GM23338 (cell line): ENCODE data around the gene PPP1R37. TPM values are rescaled to one million over a fixed set of nuclear protein-coding genes. Genes with fewer than 3 reads are reported as not detected.

Experiments
- ATAC-seq: fragments of 200-7000 bp; cut with Tn5 transposase; 3 replicates; pipeline ENCODE4 v1.9.1; 2020
- DNase-seq: peaks from one replicate; pipeline ENCODE4 v3.0.0-alpha.2; 2015; ENCODE audit warnings: low spot score
- H2AFZ ChIP-seq: fragments of 200-600 bp; sonication (generic); 2 replicates; pipeline ENCODE4 v1.8.0; 2016; ENCODE audit warnings: antibody characterized with exemption, mild to moderate bottlenecking, moderate library complexity
- H3F3A ChIP-seq: fragments of 200-600 bp; sonication (generic); replicated peaks from 2 replicates; pipeline ENCODE4 v1.8.0; 2017; ENCODE audit warnings: antibody characterized with exemption, mixed run types, low read depth
- H3K27ac ChIP-seq: fragments of 200-600 bp; sonication (generic); 2 replicates; pipeline ENCODE4 v1.6.1; 2016; ENCODE audit warnings: low read depth
- H3K27me3 ChIP-seq: fragments of 200-600 bp; sonication (generic); 2 replicates; pipeline ENCODE4 v1.8.0; 2016; ENCODE audit warnings: mild to moderate bottlenecking, mixed run types, moderate library complexity; ENCODE audit not compliant: insufficient read depth
- H3K36me3 ChIP-seq: fragments of 200-600 bp; sonication (generic); 2 replicates; pipeline ENCODE4 v1.8.0; 2016; ENCODE audit warnings: mild to moderate bottlenecking; ENCODE audit not compliant: insufficient read depth
- H3K4me1 ChIP-seq: fragments of 200-600 bp; sonication (generic); 2 replicates; pipeline ENCODE4 v1.8.0; 2016; ENCODE audit warnings: mild to moderate bottlenecking, moderate library complexity; ENCODE audit not compliant: insufficient read depth
- H3K4me2 ChIP-seq: fragments of 200-600 bp; sonication (generic); 2 replicates; pipeline ENCODE4 v1.7.1; 2017; ENCODE audit warnings: mixed run types
- H3K4me3 ChIP-seq: fragments of 200-600 bp; sonication (generic); 2 replicates; pipeline ENCODE4 v1.6.1; 2016; ENCODE audit warnings: mixed run types
- H3K79me2 ChIP-seq: fragments of 200-600 bp; sonication (generic); replicated peaks from 2 replicates; pipeline ENCODE4 v1.8.0; 2017; ENCODE audit warnings: mild to moderate bottlenecking; ENCODE audit not compliant: insufficient read depth
- H3K9me2 ChIP-seq: fragments of 200-600 bp; sonication (generic); 2 replicates; pipeline ENCODE4 v1.8.0; 2017; ENCODE audit not compliant: insufficient read depth
- H4K20me1 ChIP-seq: fragments of 200-600 bp; sonication (generic); replicated peaks from 2 replicates; pipeline ENCODE4 v1.8.0; 2017; ENCODE audit warnings: mild to moderate bottlenecking; ENCODE audit not compliant: insufficient read depth
- H3K27ac Mint-ChIP-seq: 2 replicates; pipeline ENCODE4 v1.8.0; 2020; ENCODE audit warnings: inconsistent platforms, mild to moderate bottlenecking, moderate library complexity, mixed read lengths
- H3K27me3 Mint-ChIP-seq: 3 replicates; pipeline ENCODE4 v1.8.0; 2022; ENCODE audit warnings: low read depth, mild to moderate bottlenecking, moderate library complexity, mixed read lengths, inconsistent platforms; ENCODE audit not compliant: insufficient read depth, poor library complexity
- H3K36me3 Mint-ChIP-seq: 3 replicates; pipeline ENCODE4 v1.8.0; 2021; ENCODE audit warnings: low read depth, mild to moderate bottlenecking, inconsistent platforms, moderate library complexity, mixed read lengths
- H3K4me1 Mint-ChIP-seq: 3 replicates; pipeline ENCODE4 v1.8.0; 2020; ENCODE audit warnings: mild to moderate bottlenecking, inconsistent platforms, mixed read lengths
- H3K4me3 Mint-ChIP-seq: 3 replicates; pipeline ENCODE4 v1.8.0; 2021; ENCODE audit warnings: moderate library complexity, mild to moderate bottlenecking, inconsistent platforms, mixed read lengths
- H3K9me3 Mint-ChIP-seq: 3 replicates; pipeline ENCODE4 v1.8.0; 2020; ENCODE audit warnings: moderate library complexity, mild to moderate bottlenecking, inconsistent platforms, mixed read lengths
- CREB1 ChIP-seq: fragments of 250-450 bp; sonication (Bioruptor Pico); IDR thresholded peaks from 2 replicates; pipeline ENCODE4 v1.5.0; 2020; ENCODE audit warnings: low read depth, mild to moderate bottlenecking, moderate library complexity
- CTCF ChIP-seq, 2 experiments: fragments of 200-600 bp in 1 of 2; sonication (generic) in 1 of 2; conservative IDR thresholded peaks; 2 replicates each; pipeline versions ENCODE4 v1.5.1 to v1.6.1; 2016 to 2017; ENCODE audit warnings: antibody characterized with exemption in 2 of 2, low read depth in 2 of 2, mild to moderate bottlenecking in 2 of 2, moderate library complexity in 1 of 2
- EZH2 ChIP-seq: fragments of 200-600 bp; sonication (generic); IDR thresholded peaks from one replicate; pipeline ENCODE4 v1.8.0; 2017; ENCODE audit warnings: antibody characterized with exemption, mild to moderate bottlenecking, low read depth; ENCODE audit not compliant: unreplicated experiment
- EZH2phosphoT487 ChIP-seq: fragments of 200-600 bp; sonication (generic); IDR thresholded peaks from one replicate; pipeline ENCODE4 v1.8.1; 2018; ENCODE audit warnings: antibody characterized with exemption; ENCODE audit not compliant: unreplicated experiment
- JUNB ChIP-seq: IDR thresholded peaks from one replicate; pipeline ENCODE4 v1.6.1; 2016; ENCODE audit warnings: antibody characterized with exemption; ENCODE audit not compliant: unreplicated experiment
- NANOG ChIP-seq: IDR thresholded peaks from 2 replicates; pipeline ENCODE4 v1.6.1; 2016; ENCODE audit warnings: antibody characterized with exemption, borderline replicate concordance
- POLR2AphosphoS5 ChIP-seq: IDR thresholded peaks from 2 replicates; pipeline ENCODE4 v1.6.1; 2016; ENCODE audit warnings: antibody characterized with exemption, low read depth
- STAT1 ChIP-seq: IDR thresholded peaks from one replicate; pipeline ENCODE4 v1.6.1; 2016; ENCODE audit warnings: antibody characterized with exemption; ENCODE audit not compliant: unreplicated experiment
- ZNF114 ChIP-seq: fragments of 250-450 bp; sonication (Bioruptor Pico); IDR thresholded peaks from 2 replicates; pipeline ENCODE4 v1.5.0; 2020; ENCODE audit warnings: mild to moderate bottlenecking, moderate library complexity
- ZNF331 ChIP-seq: fragments of 250-450 bp; sonication (Bioruptor Pico); IDR thresholded peaks from 2 replicates; pipeline ENCODE4 v1.5.0; 2020; ENCODE audit warnings: low read depth, mild to moderate bottlenecking, moderate library complexity
- ZNF462 ChIP-seq: fragments of 250-450 bp; sonication (Bioruptor Pico); IDR thresholded peaks from 2 replicates; pipeline ENCODE4 v1.5.0; 2020; ENCODE audit warnings: mild to moderate bottlenecking, moderate library complexity
- polyA plus RNA-seq: library from polyadenylated mRNA; unstranded; fragments of >200 nt; fragmentation: Nextera tagmentation; extraction: Ambion mirVana; gene quantifications from 2 replicates; pipeline ENCODE4 v1.2.1, GENCODE V29; 2016
- total RNA-seq: library from RNA; depleted of rRNA; stranded (reverse); fragments of >200 nt; shearing (Covaris generic); gene quantifications from 2 replicates; pipeline ENCODE4 v1.2.3, GENCODE V29; 2014

Gene PPP1R37
- total and polyA plus RNA-seq, 2 experiments from 2014 or later: 6.9 to 47.2 TPM

GRCh38 chr19:45123440-45123850 lies 30.5 kb downstream of the PPP1R37 start:
- no peak overlapping the region for H3K4me3 ChIP-seq
- no peak overlapping the region for H3K27ac ChIP-seq
- ATAC-seq: no peak
- H3F3A ChIP-seq: 0 out of 2 replicates have a peak, but pooled peaks cover 2% of the 10 kb centered on the region
- H3K9me2 ChIP-seq: no peaks in the 10 kb centered on the region
- peaks cover 40% of the 10 kb centered on the region for H4K20me1 ChIP-seq
- H3K27me3 ChIP-seq: no peaks in the 10 kb centered on the region
- Mint-ChIP-seq H3K27ac (no peak overlapping the region), H3K4me1 (peaks cover 8% of the 10 kb centered on the region; the same call in 2 of the 3 replicates), H3K4me3 (no peak overlapping the region), H3K27me3 (peaks cover 9% of the 10 kb centered on the region), H3K36me3 (no peaks in the 10 kb centered on the region), H3K9me3 (no peaks in the 10 kb centered on the region)
- TF ChIP-seq CTCF (conservative IDR thresholded peaks at IDR 0.05; ENCODE audit: low read depth in 2 of 2) (no peak), EZH2 (no peak), NANOG (no peak), CREB1 (CRISPR knock-in tag) (no peak), POLR2AphosphoS5 (no peak), STAT1 (no peak)
- H2AFZ ChIP-seq: no peak overlapping the region
- no peak overlapping the region for H3K4me2 ChIP-seq
- no peaks in the 10 kb centered on the region for H3K36me3 ChIP-seq
- H3K4me1 ChIP-seq: no peaks in the 10 kb centered on the region
- no peak for DNase-seq
- H3K79me2 ChIP-seq: peaks cover 67% of the 10 kb centered on the region

GRCh38 chr19:45124021-45124420 lies 31.0 kb downstream of the PPP1R37 start:
- Histone ChIP-seq H3F3A (0 out of 2 replicates have a peak, but pooled peaks cover 2% of the 10 kb centered on the region), H3K4me3 (no peak overlapping the region), H2AFZ (no peak overlapping the region), H3K27ac (no peak overlapping the region), H3K4me1 (no peaks in the 10 kb centered on the region), H3K4me2 (no peak overlapping the region), H4K20me1 (peaks cover 42% of the 10 kb centered on the region), H3K9me2 (no peaks in the 10 kb centered on the region), H3K27me3 (no peaks in the 10 kb centered on the region), H3K36me3 (no peaks in the 10 kb centered on the region), H3K79me2 (peaks cover 65% of the 10 kb centered on the region)
- Mint-ChIP-seq H3K4me1 (peaks cover 8% of the 10 kb centered on the region; the same call in 2 of the 3 replicates), H3K36me3 (no peaks in the 10 kb centered on the region), H3K4me3 (no peak overlapping the region), H3K27me3 (peaks cover 5% of the 10 kb centered on the region), H3K9me3 (no peaks in the 10 kb centered on the region), H3K27ac (no peak overlapping the region)
- DNase-seq: no peak
- ATAC-seq: no peak
- TF ChIP-seq ZNF462 (CRISPR knock-in tag): no peak
- no peak for TF ChIP-seq CREB1 (CRISPR knock-in tag)
- TF ChIP-seq ZNF331 (CRISPR knock-in tag): no peak
- TF ChIP-seq JUNB: no peak
- TF ChIP-seq CTCF (conservative IDR thresholded peaks at IDR 0.05; ENCODE audit: low read depth in 2 of 2): no peak
- TF ChIP-seq EZH2phosphoT487: no peak
- no peak for TF ChIP-seq STAT1
- no peak for TF ChIP-seq POLR2AphosphoS5
- TF ChIP-seq ZNF114 (CRISPR knock-in tag): no peak
- no peak for TF ChIP-seq EZH2
- no peak for TF ChIP-seq NANOG
